Rectal smooth muscle tissue (tissue), 1 donor: ENCODE data around the gene ZNF331.

Experiments
- H3K27ac ChIP-seq: one replicate; pipeline ENCODE4 v1.7.0; 2013; ENCODE audit warnings: low read depth, low read length, inconsistent platforms
- H3K27me3 ChIP-seq: one replicate; pipeline ENCODE4 v1.7.0; 2013; ENCODE audit warnings: low read length; ENCODE audit not compliant: control insufficient read depth, insufficient read depth
- H3K36me3 ChIP-seq: one replicate; pipeline ENCODE4 v1.7.0; 2013; ENCODE audit warnings: low read length; ENCODE audit not compliant: control insufficient read depth, insufficient read depth
- H3K4me1 ChIP-seq: one replicate; pipeline ENCODE4 v1.7.0; 2013; ENCODE audit warnings: low read length; ENCODE audit not compliant: control insufficient read depth, insufficient read depth
- H3K4me3 ChIP-seq: one replicate; pipeline ENCODE4 v1.7.0; 2013; ENCODE audit warnings: low read length
- H3K9ac ChIP-seq: one replicate; pipeline ENCODE4 v1.7.0; 2013; ENCODE audit warnings: low read length

Gene ZNF331

DNA sequence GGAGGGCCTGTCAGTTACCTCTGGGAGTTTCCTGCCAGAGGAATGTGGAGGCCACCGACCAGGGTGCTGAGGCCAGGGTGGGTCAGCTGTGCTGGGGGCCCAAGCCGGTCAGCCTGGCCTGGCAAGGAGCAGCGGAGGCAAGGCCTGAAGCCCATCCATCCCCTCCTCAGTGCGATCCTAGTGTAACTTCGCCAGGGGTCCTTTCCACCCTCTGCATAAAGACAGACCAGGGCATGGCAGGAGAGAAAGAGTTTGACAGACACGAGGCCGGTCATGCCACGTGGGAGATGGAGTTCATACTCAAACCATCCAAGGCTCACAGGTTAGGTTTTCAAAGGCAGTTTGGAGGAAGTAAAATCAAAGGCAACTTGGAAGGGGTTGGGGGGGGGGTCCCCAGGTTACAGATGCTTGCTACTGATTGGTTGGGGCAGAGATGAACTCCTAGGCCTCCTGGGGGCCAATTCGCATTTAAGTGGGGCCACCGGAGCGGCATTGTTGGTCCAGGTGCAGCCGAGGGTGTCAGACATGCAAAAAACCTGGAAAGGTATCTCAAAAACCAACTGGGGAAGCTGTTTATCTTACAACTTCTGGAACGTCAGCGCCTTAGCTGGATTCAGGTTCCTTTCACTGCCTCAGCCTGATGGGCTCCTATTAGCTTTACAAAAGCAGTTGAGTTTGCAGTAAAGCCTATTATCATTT is 57.0 kb downstream of the ZNF331 start:
- Histone ChIP-seq H3K4me3 (no peak overlapping the region), H3K27me3 (no peaks in the 10 kb centered on the region), H3K27ac (no peak overlapping the region), H3K36me3 (no peaks in the 10 kb centered on the region), H3K9ac (no peak overlapping the region), H3K4me1 (no peaks in the 10 kb centered on the region)

DNA sequence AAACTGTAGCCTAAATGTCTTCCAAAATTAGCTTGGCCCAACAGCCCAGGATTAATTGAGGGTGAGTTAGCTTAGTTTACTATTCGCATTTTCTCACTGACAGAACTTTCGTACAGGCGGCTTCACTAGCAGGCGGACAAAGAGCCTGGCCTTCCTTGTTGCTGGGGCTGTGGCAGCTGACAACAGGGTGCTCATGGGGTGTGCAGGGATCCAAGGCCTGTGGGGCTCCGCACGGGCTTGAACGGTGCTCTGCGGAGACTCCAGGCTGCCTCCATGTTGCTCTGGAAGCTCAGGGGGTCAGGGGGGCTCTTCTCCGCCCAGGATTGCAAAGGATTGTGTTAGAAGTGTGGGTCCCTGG is 57.5 kb downstream of the ZNF331 start:
- Histone ChIP-seq H3K27ac (no peak overlapping the region), H3K36me3 (no peaks in the 10 kb centered on the region), H3K27me3 (no peaks in the 10 kb centered on the region), H3K4me3 (no peak overlapping the region), H3K9ac (no peak overlapping the region), H3K4me1 (no peaks in the 10 kb centered on the region)

DNA sequence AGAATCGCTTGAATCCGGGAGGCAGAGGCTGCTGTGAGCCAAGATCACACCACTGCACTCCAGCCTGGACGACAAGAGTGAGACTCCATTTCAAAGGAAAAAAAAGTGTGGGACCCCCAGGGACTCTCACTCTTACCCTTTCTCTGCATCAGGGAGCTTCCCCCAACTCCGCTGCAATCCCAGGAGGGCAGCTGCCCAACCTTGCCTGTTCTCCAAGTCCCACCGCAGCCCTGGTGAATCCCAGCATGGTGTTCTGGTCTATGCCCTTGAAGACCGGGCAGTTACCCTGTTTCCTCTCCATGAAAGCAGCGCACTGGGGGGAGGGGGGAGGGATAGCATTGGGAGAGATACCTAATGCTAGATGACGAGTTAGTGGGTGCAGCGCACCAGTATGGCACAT is 58.1 kb downstream of the ZNF331 start:
- no peak overlapping the region for H3K27ac ChIP-seq
- H3K36me3 ChIP-seq = no peaks in the 10 kb centered on the region
- no peak overlapping the region for H3K4me3 ChIP-seq
- no peaks in the 10 kb centered on the region for H3K4me1 ChIP-seq
- H3K27me3 ChIP-seq = no peaks in the 10 kb centered on the region
- no peak overlapping the region for H3K9ac ChIP-seq

DNA sequence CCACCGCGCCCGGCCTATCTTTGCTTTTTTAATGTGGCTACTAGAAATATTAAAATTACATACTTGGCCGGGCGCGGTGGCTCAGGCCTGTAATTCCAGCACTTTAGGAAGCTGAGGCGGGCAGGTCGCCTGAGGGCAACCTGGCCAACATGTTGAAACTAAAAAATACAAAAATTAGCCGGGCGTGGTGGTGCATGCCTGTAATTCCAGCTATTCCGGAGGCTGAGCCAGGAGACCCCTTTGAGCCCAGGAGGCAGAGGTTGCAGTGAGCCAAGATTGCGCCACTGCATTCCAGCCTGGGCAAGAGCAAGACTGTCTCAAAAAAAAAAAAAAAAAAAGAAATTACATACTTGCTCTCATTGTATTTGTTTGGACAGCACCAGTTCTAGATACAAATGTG is 59.1 kb downstream of the ZNF331 start:
- Histone ChIP-seq H3K36me3 (no peaks in the 10 kb centered on the region), H3K4me3 (no peak overlapping the region), H3K4me1 (no peaks in the 10 kb centered on the region), H3K27ac (no peak overlapping the region), H3K9ac (no peak overlapping the region), H3K27me3 (no peaks in the 10 kb centered on the region)

DNA sequence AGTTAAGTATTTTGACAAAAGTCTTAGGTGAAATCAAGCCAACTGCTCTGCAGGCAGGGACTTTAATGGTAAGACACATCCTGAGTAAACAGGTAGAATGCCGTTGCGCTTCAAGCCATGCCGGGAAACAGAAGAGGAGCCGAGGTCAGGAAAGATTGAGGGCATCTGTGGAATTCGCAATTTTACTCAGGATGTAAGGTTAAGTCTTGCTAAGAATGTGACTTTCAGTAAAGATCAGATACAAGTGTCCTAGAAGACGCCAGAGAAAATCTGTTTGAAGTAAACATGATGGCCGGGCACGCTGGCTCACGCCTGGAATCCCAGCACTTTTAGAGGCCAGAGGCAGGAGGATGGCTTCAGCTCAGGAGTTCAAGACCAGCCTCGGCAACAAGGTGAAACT is 60.4 kb downstream of the ZNF331 start:
- no peak overlapping the region for H3K4me3 ChIP-seq
- no peak overlapping the region for H3K27ac ChIP-seq
- no peaks in the 10 kb centered on the region for H3K4me1 ChIP-seq
- no peaks in the 10 kb centered on the region for H3K27me3 ChIP-seq
- H3K9ac ChIP-seq = no peak overlapping the region
- H3K36me3 ChIP-seq = no peaks in the 10 kb centered on the region

DNA sequence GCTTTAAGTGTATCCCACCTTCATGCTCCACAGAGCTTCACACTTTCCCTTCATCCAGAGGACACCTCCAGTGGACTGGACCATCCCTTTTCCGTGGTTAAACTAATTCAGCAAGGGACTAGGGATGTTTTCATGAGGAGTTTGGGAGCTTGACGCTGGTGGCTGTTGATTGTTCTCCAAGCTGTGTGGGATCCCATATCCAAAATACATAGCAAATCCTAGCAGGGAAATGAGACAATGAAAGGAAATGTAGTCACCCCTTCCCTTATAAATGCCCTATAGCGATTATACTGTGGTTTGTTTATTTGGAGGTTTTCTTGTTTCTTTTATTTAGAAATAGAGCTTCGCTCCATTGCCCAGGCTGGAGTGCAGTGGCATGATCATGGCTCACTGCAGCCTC is 62.3 kb downstream of the ZNF331 start:
- H3K27me3 ChIP-seq = no peaks in the 10 kb centered on the region
- H3K4me3 ChIP-seq = no peak overlapping the region
- no peak overlapping the region for H3K27ac ChIP-seq
- H3K9ac ChIP-seq = no peak overlapping the region
- H3K4me1 ChIP-seq = no peaks in the 10 kb centered on the region
- H3K36me3 ChIP-seq = no peaks in the 10 kb centered on the region

DNA sequence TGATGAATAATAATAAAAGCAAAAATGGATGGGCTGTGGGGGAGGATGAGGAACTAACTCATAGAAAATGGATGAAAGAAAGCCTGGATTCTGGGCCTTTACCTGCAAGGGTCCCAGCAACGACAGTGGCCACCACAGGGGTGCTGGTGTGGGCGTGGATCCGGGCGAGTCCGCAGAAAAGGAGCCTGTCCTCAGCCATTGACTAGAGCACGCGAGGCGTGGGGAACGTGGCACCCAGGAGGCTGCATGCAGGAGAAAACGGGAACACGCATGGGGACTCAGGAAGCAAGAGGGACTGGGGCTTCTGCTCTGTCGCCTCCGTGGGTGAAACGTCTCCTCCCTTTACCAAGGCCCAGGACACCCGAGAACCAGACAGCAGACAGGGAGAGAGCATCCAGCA is 68.1 kb downstream of the ZNF331 start:
- Histone ChIP-seq H3K4me1 (no peaks in the 10 kb centered on the region), H3K9ac (no peak overlapping the region), H3K27me3 (no peaks in the 10 kb centered on the region), H3K36me3 (no peaks in the 10 kb centered on the region), H3K27ac (no peak overlapping the region), H3K4me3 (no peak overlapping the region)

DNA sequence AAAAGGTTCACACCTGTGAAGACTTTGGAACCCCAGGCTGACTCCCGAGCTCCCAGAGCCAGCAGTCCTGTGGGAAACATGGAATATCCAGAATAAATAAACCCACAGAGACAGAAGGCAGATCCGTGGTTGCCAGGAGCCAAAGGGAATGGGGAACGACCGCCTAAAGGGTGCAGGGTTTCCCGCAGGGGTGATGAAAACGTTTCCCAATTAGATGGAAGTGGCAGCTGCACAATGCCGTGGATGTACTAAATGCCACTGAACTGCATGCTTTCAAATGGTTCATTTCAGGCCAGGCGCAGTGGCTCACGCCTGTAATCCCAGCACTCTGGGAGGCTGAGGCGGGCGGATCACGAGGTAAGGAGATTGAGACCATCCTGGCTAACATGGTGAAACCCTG is 70.4 kb downstream of the ZNF331 start:
- no peak overlapping the region for H3K9ac ChIP-seq
- no peaks in the 10 kb centered on the region for H3K4me1 ChIP-seq
- no peaks in the 10 kb centered on the region for H3K36me3 ChIP-seq
- H3K27ac ChIP-seq = no peak overlapping the region
- H3K27me3 ChIP-seq = no peaks in the 10 kb centered on the region
- H3K4me3 ChIP-seq = no peak overlapping the region

DNA sequence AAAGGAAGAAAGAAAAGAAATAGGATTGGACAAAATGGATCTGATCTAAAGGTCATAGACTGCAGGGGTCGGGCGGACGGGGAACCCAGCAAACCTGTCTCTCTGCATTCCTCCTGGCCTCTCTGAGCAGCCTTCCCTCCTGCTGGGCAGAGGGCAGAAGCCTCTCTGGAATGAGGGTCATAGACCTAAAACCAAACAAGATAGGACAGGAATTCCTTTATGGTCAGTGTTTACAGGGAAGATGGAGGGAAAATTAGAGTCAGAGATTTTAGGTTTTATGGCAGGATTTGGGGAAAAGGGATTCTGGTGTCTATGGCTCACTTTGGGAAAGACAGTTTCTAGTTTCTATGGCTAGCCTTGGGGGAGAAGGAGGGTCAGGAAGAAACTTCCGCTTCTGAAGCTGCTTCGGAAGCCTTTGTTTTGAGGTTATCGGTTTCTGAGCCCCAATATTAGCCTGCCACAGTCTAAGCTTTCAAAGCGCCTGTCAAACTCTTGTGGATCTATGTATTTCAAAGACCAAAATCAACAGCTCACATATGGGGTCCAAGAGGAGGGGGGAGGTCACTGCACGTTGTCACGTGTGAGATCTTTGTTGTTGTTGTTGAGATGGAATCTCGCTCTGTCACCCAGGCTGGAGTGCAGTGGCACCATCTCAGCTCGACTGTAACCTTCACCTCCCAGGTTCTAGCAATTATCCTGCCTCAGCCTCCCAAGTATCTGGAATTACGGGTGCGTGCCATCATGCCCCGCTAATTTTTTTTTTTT is 75.0 kb downstream of the ZNF331 start:
- H3K4me3 ChIP-seq = no peak overlapping the region
- H3K4me1 ChIP-seq = no peaks in the 10 kb centered on the region
- no peak overlapping the region for H3K27ac ChIP-seq
- no peaks in the 10 kb centered on the region for H3K36me3 ChIP-seq
- H3K9ac ChIP-seq = no peak overlapping the region
- no peaks in the 10 kb centered on the region for H3K27me3 ChIP-seq

DNA sequence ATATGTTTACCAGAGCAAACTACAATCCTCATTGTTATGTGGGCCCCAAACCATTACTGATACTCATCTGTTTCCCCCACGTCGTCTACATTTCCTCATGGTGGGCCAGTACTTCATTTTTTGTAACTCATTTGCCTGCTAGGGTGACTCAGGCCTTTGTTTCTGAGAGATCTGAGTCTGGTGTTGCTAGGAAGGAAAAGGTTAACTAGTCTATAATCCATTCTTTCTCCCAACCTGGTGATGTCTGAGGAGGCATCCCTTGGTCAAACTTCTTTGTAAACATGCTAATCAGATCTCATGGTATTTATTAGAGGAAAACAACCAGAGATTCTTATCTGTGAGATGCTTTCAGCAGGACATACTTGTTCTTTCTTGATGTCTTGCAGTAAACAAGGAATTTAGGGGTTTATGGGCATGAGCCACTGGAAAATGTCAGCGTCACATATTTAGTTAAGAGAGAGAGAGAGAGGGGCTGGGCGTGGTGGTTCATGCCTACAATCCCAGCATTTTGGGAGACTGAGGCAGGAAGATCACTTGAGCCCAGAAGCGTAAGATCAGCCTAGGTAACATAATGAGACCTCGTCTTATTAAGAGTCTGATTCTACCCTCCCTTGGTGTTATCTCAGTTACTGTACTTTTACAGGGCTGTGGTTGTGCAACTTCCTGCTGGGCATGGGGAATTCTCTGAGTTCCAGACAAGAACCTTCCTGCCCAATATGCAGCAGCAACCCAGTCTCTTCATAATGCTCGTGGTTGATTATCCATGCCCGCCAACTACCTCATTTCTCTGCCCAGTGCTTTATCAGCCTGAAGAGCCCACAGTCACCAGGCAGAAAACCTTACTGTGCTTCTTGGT is 84.2 kb downstream of the ZNF331 start:
- H3K27ac ChIP-seq = no peak overlapping the region
- no peaks in the 10 kb centered on the region for H3K27me3 ChIP-seq
- no peaks in the 10 kb centered on the region for H3K4me1 ChIP-seq
- no peak overlapping the region for H3K4me3 ChIP-seq
- H3K9ac ChIP-seq = no peak overlapping the region
- no peaks in the 10 kb centered on the region for H3K36me3 ChIP-seq

DNA sequence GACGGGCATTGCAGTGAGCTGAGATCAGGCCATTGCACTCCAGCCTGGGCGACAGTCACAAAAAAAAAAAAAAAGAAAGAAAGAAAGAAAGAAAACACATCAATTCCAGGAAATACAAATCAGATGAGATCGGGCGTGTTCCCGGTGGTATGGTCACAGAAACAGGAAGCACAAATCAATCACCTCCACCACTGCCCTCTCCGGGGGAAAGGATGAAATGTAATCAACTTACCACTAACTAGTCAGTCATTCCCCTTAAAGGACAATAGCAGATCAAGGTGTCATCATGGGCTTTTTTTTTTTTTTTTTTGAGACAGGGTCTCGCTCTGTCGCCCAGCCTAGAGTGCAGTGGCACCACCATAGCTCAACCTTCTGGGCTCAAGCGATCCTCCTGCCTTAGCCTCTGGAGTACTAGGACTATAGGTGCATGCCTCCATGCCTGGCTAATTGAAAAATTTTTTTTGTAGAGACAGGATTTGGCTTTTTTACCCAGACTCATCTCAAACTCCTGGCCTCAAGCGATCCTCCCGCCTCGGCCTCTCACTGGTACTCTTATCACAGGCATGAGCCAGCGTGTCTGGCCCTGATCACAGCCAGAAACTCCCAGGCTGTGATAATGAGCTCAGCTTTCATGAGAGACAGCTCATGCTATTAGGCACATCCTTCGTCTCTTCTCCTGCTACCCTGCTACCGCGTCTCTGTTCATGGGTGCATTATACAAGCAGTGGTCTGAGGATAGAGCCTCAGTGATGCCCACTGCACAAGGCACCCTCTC is 87.0 kb downstream of the ZNF331 start:
- H3K27me3 ChIP-seq = no peaks in the 10 kb centered on the region
- H3K27ac ChIP-seq = no peak overlapping the region

DNA sequence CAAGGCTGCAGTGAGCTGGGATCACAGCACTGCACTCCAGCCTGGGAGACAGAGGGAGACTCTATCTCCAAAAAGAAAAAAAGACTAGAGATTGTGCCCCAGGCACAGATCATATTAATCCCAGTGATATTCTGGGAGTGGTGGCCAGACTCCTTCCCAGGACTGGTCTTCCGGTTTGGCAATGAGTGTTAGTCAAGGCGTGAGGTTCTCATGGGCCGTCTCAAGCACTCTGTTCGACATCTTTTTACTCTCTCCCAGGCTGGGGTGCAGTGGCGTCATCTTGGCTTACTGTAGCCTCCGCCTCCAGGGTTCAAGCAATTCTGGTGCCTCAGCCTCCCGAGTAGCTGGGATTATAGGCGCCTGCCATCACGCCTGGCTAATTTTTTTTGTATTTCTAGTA is 88.5 kb downstream of the ZNF331 start:
- no peaks in the 10 kb centered on the region for H3K27me3 ChIP-seq
- H3K36me3 ChIP-seq = no peaks in the 10 kb centered on the region
- no peak overlapping the region for H3K27ac ChIP-seq
- no peak overlapping the region for H3K9ac ChIP-seq
- no peaks in the 10 kb centered on the region for H3K4me1 ChIP-seq
- H3K4me3 ChIP-seq = no peak overlapping the region

More for the DNA sequence above, 87.0 kb downstream of the ZNF331 start:
- Histone ChIP-seq H3K4me3 (no peak overlapping the region), H3K9ac (no peak overlapping the region), H3K4me1 (no peaks in the 10 kb centered on the region), H3K36me3 (no peaks in the 10 kb centered on the region)
